Activated CD4-positive, alpha-beta T cell treated with anti-CD3 and anti-CD28 coated beads, Interleukin-2, amount 50 U/mL, for 4 hours (primary cell): Measurements from ENCODE around the gene ERCC2.
"Not testable (repeated sequence)": the region's sequence is repeated elsewhere in the genome, so short reads cannot be mapped to it uniquely, and the experiment has no call there.

Source experiments
- DNase-seq, 2 experiments: peaks; one replicate each; pipeline ENCODE4 v3.0.0-alpha.2; 2020

The ERCC2 gene

DNA sequence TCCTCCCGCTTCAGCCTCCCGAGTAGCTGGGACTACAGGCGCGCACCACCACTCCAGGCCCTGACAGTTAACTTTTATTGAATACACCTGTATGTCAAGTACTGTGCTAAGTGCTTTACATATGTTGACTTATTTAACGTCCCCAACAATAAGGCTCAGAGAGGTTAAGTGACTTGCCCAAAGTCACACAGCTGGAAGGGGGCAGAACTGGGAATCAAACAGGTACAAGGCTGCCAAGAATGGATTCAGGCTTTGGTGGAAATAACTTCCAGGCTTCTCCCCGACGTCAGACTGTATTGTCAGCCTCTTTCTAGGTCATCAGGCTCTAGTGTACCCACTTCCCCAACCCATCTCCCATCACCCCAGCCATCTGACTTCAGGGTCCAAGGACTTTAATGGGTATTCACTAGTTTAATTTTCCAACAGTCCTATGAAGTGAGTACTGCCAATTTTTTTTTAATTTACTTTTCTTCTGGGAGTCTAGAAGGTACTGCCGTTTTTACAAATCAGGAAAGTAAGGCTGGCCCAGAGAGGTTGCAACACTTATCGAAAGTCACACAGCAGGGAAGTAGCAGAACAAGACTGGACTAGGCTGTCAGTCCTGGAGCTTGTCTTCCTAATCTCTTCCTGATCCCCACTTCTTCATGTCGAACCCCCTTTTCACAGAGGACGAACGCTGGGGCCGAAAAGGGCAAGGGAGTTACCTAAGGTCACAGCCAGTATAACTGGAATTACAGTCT is 42.8 kb downstream of the ERCC2 start:
- DNase-seq: no peak

DNA sequence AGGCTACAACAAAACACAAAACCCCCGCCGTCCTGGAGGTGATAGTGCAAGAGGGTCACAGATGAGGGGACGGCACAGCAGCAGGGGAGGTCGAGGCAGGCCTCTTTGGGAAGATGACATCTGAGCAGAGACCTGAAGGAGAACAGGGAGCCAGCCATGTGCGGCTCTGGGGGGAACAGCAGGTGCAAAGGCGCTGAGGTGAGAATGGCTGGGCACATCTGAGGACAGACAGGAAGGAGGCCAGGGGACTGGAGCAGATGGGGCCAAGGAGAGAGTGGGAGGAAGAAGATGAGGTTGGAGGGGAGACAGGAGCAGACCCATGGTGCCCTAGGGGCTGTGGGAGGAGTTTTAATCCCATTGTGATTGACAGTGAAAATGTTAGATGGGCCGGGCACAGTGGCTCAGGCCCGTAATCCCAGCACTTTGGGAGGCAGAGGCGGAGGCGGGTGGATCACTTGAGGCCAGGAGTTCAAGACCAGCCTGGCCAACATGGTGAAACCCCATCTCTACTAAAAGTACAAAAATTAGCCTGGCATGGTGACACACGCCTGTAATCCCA is 45.9 kb downstream of the ERCC2 start:
- DNase-seq: no peak

- DNase-seq: no peak
Measured at GRCh38 chr19:45323671-45324081, 46.7 kb downstream of the ERCC2 start.

DNA sequence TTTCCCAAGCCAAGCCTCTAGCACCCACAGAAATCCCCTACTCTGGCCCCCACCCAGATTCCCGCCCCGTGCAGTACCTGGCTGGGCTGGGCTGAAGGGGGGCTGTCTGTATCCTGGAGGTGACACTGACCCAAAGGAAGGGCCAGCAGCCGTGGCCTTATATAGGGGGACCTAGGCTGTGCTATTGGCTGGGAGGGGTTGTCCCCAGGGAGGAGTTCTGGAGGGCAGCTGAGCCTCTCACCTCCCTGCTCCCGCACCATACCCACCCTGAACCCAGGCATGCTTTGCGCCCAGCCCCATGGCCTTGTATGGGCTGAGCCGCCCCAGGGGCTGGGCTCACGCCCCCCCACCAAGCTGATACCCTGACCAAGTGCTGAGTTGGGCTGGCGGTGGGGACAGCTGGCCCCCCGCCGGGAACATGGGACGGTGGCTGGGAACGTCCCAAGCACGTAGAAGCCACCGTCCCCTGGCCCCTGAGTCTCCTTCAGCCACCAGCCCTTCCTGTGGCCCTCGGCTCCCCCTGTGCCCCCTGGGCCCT is 47.6 kb downstream of the ERCC2 start, which contains the start of gene CKM:
CKM (minus strand) TSS at position 132 of the 538 bp plus-strand sequence. CDS start 3,162 bp downstream, outside the sequence.
- DNase-seq: no peak

- DNase-seq: no peak
Measured at GRCh38 chr19:45322311-45322710, 48.1 kb downstream of the ERCC2 start.

DNA sequence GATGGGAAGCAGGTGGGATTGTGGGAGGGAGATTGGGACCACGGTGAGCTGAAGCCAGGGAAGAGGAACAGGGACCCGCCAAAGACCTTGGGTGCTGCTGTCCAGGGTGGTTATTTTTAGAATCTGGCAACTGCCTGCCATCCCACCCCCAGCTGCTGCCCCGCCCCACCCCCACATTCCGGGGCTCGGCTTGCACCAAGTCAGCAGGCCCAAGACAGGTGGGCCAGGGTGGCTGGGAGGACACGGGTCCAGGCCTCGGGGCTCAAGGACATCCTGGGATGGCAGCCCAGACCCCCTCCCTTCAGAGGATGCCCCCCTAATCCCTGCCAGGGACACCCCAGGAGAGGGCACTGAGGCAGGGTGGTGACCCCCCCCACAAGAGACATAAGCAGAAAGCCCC is 48.5 kb downstream of the ERCC2 start:
- no peak for DNase-seq

DNA sequence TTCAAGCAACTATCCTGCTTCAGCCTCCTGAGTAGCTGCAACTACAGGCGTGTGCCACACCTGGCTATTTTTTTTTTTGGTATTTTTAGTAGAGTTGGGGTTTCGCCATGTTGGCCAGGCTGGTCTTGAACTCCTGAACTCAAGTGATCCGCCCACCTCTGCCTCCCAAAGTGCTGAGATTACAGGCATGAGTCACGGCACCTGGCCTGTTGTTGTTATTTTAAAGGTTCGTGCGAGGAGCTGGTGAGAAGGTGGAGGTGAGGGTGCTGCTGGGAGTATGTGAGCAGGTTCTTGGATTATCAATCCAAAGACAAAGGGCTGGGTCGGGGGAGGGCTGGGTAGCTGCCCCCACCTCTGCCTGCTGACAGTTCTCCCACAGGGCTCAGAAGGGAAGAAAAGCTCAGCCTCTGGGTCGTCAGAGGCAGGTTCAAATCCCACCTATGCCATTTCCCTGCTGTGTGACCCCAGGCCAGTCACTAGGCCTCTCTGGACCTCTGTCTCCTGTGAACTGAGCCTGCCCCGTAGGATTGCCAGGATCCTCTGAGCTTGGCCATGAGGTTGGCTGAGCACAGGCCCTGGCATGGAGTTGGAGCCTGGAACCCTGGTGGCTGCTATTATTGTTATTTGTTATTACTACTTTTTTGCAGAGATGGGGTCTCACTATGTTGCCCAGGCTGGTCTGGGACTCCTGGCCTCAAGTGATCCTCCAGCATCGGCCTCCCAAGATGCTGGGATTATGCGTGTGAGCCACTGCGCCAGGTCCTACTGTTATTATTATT is 49.2 kb downstream of the ERCC2 start:
- no peak for DNase-seq

DNA sequence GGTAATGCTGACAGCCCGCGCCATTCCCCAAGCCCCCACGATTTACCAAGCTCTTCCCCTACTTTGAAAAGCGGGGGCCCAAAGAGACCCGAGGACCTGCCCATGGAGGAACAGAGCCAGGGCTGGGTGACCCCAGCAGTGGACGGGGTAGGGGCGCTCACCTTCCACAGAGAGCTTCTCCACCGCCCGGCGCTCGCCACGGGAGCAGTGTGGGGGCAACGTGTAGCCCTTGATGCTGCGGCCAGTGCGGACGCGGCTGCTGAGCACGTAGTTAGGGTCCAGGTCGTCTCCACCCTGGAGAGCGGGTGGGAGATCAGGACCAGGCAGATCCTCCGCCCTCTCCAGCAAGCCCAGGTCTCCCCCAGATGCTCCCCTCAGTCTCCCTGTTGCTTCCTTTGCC is 55.1 kb downstream of the ERCC2 start:
- DNase-seq: no peak

GRCh38 chr19:45314708-45315245 is 55.6 kb downstream of the ERCC2 start:
- no peak for DNase-seq

DNA sequence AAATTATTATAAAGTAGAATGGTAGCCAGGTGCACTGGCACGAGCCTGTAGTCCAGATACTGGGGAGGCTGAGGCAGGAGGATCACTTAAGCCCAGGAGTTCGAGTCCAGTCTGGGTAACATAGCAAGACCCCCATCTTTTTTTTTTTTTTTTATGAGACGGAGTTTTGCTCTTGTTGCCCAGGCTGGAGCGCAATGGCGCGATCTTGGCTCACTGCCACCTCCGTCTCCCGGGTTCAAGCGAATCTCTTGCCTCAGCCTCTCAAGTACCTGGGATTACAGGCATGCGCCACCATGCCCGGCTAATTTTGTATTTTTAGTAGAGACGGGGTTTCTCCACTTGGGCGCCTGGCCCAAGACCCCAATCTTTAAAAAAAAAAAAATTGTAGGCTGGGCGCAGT is 58.1 kb downstream of the ERCC2 start:
- DNase-seq: not testable (repeated sequence)

DNA sequence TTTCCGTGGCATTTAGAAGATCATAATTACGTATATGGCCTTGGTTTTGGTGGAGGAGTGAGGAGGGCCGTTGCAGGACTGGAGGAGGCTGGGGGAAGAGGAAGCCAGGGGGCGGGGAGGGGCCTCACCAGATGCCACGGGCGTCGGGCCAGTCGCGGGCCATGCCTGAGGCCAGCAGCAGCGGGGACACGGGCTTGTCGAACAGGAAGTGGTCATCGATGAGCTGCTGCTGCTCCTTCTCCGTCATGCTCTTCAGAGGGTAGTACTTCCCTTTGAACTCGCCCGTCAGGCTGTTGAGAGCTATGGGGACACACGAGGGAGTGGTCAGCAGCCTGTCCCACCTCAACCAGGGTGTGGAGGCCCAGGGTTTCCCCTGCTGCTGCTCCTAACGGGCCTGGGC is 58.8 kb downstream of the ERCC2 start:
- DNase-seq: no peak

DNA sequence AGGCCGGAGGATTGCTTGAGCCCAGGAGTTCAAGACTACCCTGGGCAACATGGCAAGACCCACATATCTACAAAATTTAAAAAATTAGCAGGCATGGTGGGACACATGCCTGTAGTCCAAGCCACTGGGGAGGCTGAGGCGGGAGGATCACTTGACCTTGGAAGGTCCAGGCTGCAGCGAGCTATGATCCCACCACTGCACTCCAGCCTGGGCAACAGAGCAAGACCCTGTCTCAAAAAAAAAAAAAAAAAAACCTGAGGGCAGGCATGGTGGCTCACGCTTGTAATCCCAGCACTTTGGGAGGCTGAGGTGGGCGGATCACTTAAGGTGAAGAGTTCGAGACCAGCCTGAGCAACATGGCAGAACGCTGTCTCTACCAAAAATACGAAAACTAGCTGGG is 61.1 kb downstream of the ERCC2 start:
- DNase-seq: not testable (repeated sequence)

DNA sequence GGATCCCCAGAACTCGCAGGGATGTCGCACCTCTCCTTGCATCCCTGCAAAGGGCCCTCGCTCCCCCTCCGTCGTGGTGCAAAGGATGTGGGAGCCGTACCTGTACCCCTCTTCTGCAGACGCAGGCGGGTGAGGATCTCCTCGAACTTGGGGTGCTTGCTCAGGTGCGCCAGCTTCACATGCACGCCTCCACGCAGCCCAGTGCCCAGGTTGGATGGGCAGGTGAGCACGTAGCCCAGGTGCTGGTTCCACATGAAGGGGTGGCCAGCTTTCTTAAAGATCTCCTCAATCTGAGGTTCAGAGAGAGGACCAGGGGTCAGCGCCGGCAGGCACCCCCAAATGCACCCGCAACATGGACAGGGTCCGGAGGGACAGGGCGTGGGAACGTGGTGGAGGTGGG is 63.0 kb downstream of the ERCC2 start:
- DNase-seq: no peak

- DNase-seq: no peak
Measured at GRCh38 chr19:45306518-45307027, 63.8 kb downstream of the ERCC2 start.

DNA sequence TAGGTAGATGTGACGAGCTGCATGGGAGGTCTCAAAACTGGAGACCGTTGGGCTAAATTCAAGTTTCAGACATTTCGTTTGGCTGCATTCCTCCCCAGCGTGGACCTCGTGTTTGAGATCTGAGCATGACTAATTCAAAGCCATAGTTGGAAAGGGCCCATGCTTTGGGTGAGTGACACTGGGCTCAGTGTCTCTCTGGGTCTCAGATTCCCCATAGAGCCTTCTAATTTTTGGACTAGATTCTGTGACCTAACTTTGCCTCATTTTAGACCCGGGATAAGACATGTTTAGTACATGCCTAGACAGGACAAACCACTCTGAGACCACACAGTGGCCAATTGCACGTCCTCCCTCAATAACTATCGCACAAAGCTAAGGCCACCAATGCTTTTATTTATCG is 64.3 kb downstream of the ERCC2 start:
- no peak for DNase-seq

GRCh38 chr19:45305421-45305820 is 65.0 kb downstream of the ERCC2 start:
- no peak for DNase-seq

- DNase-seq: no peak
Measured at GRCh38 chr19:45305007-45305406, 65.4 kb downstream of the ERCC2 start.

- DNase-seq: no peak
Measured at GRCh38 chr19:45304141-45304926, 66.0 kb downstream of the ERCC2 start.

GRCh38 chr19:45303269-45304060 is 66.9 kb downstream of the ERCC2 start:
- DNase-seq: no peak

- DNase-seq: no peak
Measured at GRCh38 chr19:45302416-45302815, 68.0 kb downstream of the ERCC2 start.
